ENCODE results near the gene PIKFYVE. TPM values are rescaled to one million over a fixed set of nuclear protein-coding genes. Genes with fewer than 3 reads are reported as not detected.

The PIKFYVE gene
- polyA plus RNA-seq, 1 donor (not counting 4 experiments of a cell fraction or from before 2014, with no cell fraction given), result 18.4 TPM

DNA sequence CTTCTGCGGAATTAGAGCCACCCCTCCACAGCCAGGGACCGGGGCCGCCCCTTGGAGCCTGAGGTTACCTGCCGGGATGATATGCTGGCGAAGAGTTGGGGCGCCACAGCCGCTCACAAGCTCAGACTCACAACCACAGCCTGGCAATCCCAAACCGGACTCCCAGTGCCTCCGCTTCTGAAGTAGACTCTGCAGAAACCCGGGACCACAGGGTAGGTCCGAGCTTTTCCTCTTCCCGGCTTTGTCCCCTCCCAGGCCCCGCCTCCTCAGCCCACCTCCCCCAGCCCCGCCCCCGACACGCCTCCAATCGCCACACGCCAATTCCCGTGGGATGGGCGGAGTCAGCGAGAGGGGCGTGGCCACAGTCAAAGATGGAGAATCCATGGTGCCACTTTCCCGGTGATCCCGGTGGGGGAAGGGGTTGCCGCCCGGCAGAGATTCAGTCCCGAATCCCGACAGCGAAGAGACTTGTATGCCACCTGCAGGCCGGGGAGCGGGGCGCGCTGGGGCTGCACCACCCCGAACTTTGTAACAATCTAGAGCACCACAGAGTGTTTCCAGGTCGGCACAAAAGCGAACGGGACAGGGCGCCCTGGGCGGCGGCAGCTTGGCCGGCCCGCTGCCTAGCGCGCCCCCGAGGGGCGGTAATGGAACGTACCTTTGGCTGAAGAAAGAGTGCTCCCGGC, 11.0 kb upstream of the PIKFYVE start, which contains the start of gene IDH1:
Gene IDH1 (minus strand): TSS at position 201 of the 686 bp plus-strand sequence. CDS start 3,520 bp downstream, outside the sequence.
- dilution Hi-C loops (cut with MboI; ENCODE audit: extremely low pct_ligation_motif_present, low sequenced_read_pairs), result no loop called here
- Histone ChIP-seq H3K4me2 (ENCODE audit: control insufficient read depth, extremely low read depth, insufficient read depth, low read depth, low read length) (peak within 1 kb of the TSS; percentile 99), H3K36me3 (ENCODE audit: control insufficient read depth in 2 of 2, extremely low read depth in 1 of 2, insufficient read depth in 2 of 2, low read length in 2 of 2) (peaks cover 3% of the 10 kb centered on the region in 2 experiments), H4K20me1 (ENCODE audit: control insufficient read depth, extremely low read depth, insufficient read depth, low read length) (no peaks in the 10 kb centered on the region), H3K9me3 (ENCODE audit: control insufficient read depth, low read depth, low read length) (no peaks in the 10 kb centered on the region), H3K4me1 (ENCODE audit: control insufficient read depth, extremely low read depth, insufficient read depth, low read length) (peaks cover 29% of the 10 kb centered on the region), H3K4me3 (ENCODE audit: control insufficient read depth in 2 of 3, extremely low read depth in 1 of 3, insufficient read depth in 2 of 3, low read depth in 1 of 3, low read length in 3 of 3) (peak within 1 kb of the TSS; percentile 85 to 99 (median 95)), H3K79me2 (ENCODE audit: control insufficient read depth, insufficient read depth, low read length) (peaks cover 7% of the 10 kb centered on the region), H2AFZ (ENCODE audit: control insufficient read depth, low read length) (peak within 1 kb of the TSS; percentile 95), H3K27ac (ENCODE audit: control insufficient read depth, insufficient read depth, low read length) (peak within 1 kb of the TSS; percentile 71), H3K9me1 (ENCODE audit: control insufficient read depth, extremely low read depth, insufficient read depth, low read length) (no peaks in the 10 kb centered on the region), H3K27me3 (ENCODE audit: control insufficient read depth, extremely low read depth, insufficient read depth, low read length) (no peaks in the 10 kb centered on the region), H3K9ac (ENCODE audit: control insufficient read depth, extremely low read depth, insufficient read depth, low read length) (peak within 1 kb of the TSS; percentile 78)
- FAIRE-seq (peak; percentile 55), DNase-seq (ENCODE audit: low read depth, low spot score) (peak; percentile 53)
- no peak for TF ChIP-seq EZH2 (IDR thresholded peaks at IDR 0.05; ENCODE audit: low read length)
- TF ChIP-seq, protein P1, sequence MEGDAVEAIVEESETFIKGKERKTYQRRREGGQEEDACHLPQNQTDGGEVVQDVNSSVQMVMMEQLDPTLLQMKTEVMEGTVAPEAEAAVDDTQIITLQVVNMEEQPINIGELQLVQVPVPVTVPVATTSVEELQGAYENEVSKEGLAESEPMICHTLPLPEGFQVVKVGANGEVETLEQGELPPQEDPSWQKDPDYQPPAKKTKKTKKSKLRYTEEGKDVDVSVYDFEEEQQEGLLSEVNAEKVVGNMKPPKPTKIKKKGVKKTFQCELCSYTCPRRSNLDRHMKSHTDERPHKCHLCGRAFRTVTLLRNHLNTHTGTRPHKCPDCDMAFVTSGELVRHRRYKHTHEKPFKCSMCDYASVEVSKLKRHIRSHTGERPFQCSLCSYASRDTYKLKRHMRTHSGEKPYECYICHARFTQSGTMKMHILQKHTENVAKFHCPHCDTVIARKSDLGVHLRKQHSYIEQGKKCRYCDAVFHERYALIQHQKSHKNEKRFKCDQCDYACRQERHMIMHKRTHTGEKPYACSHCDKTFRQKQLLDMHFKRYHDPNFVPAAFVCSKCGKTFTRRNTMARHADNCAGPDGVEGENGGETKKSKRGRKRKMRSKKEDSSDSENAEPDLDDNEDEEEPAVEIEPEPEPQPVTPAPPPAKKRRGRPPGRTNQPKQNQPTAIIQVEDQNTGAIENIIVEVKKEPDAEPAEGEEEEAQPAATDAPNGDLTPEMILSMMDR (optimal IDR thresholded peaks at IDR 0.05 in 1 of 3, IDR thresholded peaks at IDR 0.05 in 1 of 3, conservative IDR thresholded peaks at IDR 0.05 in 1 of 3; ENCODE audit: extremely low read depth in 1 of 3, insufficient read depth in 2 of 3, low read length in 3 of 3), result peak; percentile 47 to 61 (median 54)

DNA sequence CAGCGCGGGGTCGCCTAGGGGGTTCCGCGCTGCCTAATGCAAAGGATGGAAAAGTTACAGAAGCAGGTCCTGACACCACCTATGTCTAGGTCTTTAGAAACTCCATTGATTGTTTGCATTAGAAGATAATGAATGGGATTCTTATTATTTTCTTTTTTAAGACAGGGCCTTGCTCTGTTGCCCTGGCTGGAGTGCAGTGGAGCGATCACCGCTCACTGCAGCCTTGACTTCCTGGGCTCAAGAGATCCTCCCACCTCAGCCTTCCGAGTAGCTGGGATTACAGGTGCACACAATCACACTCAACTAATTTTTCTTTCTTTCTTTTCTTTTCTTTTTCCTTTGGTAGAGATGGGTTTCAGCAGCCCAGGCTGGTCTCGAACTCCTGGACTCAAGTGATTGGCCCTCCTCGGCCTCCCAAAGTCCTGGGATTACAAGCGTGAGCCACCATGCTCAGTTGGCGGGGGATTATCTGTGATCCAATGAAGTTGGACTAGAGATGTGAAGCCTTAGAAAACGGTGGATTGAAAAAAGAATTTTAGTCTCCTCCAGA, 10.4 kb upstream of the PIKFYVE start:
- peaks cover 23% of the 10 kb centered on the region for H3K4me1 ChIP-seq (ENCODE audit: control insufficient read depth, extremely low read depth, insufficient read depth, low read length)
- DNase-seq (ENCODE audit: low read depth, low spot score) (no peak), FAIRE-seq (no peak)

More for the DNA sequence above, 10.4 kb upstream of the PIKFYVE start:
- Histone ChIP-seq H3K9me1 (ENCODE audit: control insufficient read depth, extremely low read depth, insufficient read depth, low read length) (no peaks in the 10 kb centered on the region), H3K36me3 (ENCODE audit: control insufficient read depth in 2 of 2, extremely low read depth in 1 of 2, insufficient read depth in 2 of 2, low read length in 2 of 2) (peaks cover 2 to 3% of the 10 kb centered on the region in 2 experiments), H3K9me3 (ENCODE audit: control insufficient read depth, low read depth, low read length) (no peaks in the 10 kb centered on the region), H2AFZ (ENCODE audit: control insufficient read depth, low read length) (peak overlapping the region; percentile 88), H3K27ac (ENCODE audit: control insufficient read depth, insufficient read depth, low read length) (peak overlapping the region; percentile 56), H3K9ac (ENCODE audit: control insufficient read depth, extremely low read depth, insufficient read depth, low read length) (peak overlapping the region; percentile 72), H3K4me2 (ENCODE audit: control insufficient read depth, extremely low read depth, insufficient read depth, low read depth, low read length) (peak overlapping the region; percentile 94), H4K20me1 (ENCODE audit: control insufficient read depth, extremely low read depth, insufficient read depth, low read length) (no peaks in the 10 kb centered on the region), H3K4me3 (ENCODE audit: control insufficient read depth in 2 of 3, extremely low read depth in 1 of 3, insufficient read depth in 2 of 3, low read depth in 1 of 3, low read length in 3 of 3) (peak overlapping the region; percentile 85 to 99 (median 95)), H3K79me2 (ENCODE audit: control insufficient read depth, insufficient read depth, low read length) (peaks cover 7% of the 10 kb centered on the region), H3K27me3 (ENCODE audit: control insufficient read depth, extremely low read depth, insufficient read depth, low read length) (no peaks in the 10 kb centered on the region)
- TF ChIP-seq, protein P1 (optimal IDR thresholded peaks at IDR 0.05 in 1 of 3, IDR thresholded peaks at IDR 0.05 in 1 of 3, conservative IDR thresholded peaks at IDR 0.05 in 1 of 3; ENCODE audit: extremely low read depth in 1 of 3, insufficient read depth in 2 of 3, low read length in 3 of 3), result no peak
- no peak for TF ChIP-seq EZH2 (IDR thresholded peaks at IDR 0.05; ENCODE audit: low read length)
- dilution Hi-C loops (cut with MboI; ENCODE audit: extremely low pct_ligation_motif_present, low sequenced_read_pairs), result no loop called here
